GM21619 (cell line): Measurements from ENCODE around the gene SH2D1A.
"Not testable (repeated sequence)": the region's sequence is repeated elsewhere in the genome, so short reads cannot be mapped to it uniquely, and the experiment has no call there.

ENCODE experiments used
- ATAC-seq: cut with Tn5 transposase; IDR thresholded peaks from one replicate; pipeline ENCODE4 v1.9.1; 2021; ENCODE audit not compliant: unreplicated experiment

SH2D1A gene

DNA sequence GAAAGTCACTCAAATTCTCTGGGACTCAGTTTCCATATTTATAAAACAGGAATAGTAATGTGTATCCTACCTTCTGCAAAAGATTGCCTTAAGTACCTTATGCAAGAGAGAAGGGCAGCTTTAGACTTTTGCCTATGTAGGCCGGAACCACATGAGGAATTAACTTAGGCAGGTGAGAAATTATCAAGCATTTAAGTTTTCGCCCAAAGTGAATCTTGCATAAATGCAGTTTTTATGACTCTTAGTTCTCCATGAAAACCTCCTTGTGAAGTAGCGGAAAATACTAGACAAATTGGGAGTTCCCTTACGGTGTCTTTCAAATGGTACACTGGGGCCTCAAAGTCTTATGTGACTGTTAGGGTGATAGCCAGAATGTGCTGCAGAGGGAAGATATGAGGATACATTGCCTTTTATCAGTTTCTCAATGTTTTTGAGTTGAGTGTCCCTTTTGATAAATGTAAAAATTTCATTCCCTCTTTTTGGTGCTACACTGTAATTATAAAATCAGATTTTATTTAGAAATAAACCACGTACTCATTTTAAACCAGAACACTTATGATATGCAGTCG is 2.6 kb downstream of the SH2D1A start:
- no peak for ATAC-seq

DNA sequence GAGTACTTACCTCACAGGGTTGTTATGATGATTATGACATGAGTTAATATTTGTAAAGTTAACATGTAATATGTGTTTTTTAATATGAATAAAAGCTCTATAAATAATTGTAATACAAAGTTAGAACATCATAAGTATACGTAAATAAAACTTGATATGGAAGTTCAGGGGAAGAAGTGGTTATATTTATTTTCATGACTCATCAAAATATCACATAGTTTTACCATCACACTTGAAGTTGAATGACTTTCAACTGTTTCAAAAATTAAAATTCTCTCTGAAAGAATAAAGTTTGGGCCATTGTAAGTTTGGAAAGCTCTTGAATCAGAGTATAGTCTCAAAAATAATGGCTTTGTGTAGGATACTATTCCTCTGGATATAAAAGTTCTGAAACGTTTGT is 8.3 kb downstream of the SH2D1A start:
- no peak for ATAC-seq

DNA sequence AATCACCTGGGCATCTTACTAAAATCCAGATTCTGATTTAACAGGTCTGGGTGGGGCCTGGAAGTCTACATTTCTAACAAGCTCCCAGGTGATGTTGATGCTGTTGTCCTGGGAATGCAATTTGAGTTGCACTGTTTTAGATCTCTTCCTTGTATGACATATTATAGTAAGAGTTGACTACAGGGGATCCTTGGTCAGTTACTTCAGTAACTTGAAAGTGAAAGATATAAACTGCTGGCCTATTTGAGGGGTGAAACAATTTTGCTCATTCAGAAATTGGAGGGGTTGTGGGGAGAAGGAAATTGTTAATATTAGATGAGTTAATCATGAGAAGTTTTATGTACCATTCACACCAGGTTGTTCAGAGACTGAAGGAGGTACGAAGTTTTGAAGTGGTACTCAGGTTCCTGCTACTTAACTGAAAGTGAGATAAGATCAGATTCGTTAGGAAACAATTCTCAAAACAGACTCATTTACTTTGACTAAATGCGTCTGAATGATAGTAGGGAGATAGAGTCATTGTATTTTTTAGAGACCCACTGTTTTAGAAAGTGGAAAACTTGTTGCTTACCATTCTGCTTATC is 12.5 kb downstream of the SH2D1A start:
- ATAC-seq: peak; percentile 80

DNA sequence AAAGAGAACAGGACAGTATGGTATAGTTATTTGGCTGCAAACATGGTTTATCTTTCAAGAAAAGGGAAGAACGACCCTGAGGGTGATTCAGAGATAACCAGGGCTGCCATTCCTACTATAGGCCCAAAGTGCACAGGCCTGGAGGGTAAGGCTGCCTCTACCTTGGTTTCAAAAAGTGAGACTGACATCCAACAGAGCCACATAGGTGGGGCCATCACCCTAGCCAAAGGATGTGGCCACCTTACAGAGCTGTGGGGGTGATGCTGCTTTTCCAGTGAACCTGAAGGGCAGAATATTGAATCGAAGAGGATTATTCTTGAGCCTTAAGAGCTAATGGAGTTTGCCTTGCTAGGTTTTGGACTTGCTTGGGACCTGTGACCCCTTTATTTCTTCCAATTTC is 15.7 kb downstream of the SH2D1A start:
- no peak for ATAC-seq

DNA sequence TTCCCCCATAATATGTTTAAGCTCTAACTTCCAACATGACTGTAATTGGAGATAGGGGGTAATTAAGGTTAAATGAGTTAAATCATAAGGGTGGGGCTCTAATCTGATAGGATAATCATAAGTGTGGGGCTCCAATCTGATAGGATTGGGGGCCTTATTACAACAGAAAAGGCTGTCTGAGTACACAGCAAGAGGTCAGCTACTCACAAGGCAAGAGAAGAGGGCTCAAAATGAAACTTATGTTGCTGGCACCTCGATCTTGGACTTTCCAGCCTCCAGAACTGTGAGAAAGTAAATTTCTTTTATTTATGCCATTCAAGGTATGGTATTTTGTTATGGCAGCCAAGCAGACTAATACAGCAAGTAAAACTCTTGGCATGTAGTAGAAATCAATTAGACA is 16.4 kb downstream of the SH2D1A start:
- no peak for ATAC-seq

DNA sequence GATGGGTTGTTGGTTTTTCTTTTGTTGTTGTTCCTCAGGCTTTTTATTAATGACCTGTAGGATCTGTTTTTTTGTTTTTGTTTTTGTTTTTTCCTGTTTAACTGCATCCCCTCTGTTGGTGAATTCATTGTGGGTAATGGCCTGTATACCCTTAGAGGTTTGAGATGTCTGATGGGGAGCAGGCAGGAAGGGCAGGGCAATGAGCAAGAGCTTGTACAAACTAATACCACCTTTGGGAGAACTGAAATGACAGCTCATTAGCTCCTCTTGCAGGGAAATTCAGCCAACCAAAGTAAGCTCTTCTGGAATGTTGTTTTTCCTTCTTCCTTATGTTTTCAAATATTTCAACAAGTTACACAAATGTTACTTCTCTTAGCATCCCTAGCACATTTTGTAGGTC is 23.4 kb downstream of the SH2D1A start:
- ATAC-seq: no peak

DNA sequence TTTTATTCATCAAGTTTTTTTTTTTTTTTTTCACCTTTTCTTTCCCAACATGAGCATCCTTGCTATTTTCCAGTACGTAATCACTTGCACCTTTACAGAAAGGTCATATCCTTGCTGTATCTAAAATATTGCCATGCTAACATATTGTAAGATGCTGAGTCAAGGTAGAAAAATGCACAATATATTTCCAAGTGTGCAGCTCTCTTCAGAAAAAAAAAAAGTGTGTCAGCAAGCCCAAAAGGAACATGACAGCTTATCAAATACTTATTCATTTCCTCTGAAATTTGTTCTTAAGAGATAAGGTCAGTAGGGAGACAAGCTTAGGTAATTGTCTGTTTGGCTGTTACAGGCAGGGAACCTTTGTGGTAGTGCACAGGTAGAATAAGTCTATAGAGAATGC is 27.0 kb downstream of the SH2D1A start:
- no peak for ATAC-seq

DNA sequence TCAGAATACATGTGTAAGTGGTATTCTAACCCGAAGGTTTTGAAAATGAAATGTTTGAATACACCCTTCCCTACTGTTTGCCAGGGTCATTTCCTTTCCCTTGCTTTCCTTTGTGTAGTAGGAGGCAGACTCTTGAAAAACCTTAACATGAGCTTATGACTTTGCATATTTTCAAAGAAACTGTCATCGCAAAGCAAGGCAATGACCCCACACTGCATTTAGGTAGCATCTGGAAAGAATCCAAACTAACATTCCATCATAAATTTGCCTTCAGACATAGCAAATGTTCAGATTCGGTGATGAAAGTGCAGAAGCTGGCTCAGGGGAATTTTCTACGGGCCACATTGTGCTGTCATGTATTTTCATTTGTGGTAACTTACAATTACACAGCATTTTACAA is 32.3 kb downstream of the SH2D1A start:
- ATAC-seq: no peak

DNA sequence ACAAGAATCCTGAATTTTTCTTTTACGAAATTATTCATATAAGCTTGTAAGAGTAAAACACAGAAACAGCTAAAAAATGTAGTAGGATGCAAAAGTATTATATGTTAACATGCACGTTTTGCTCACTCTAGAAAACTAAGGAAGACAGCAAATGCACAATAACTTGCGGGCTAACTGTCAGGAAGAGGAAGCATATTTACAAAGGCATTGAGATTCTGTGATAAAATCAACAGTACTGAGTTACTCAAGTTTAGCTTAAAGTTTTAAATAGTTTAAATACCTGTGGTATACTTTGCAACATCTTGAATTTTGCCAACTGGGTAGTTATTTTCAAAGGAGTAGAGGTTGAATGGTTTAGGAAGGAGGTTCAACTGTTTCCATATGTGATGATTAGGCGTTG is 37.0 kb downstream of the SH2D1A start:
- ATAC-seq: no peak

DNA sequence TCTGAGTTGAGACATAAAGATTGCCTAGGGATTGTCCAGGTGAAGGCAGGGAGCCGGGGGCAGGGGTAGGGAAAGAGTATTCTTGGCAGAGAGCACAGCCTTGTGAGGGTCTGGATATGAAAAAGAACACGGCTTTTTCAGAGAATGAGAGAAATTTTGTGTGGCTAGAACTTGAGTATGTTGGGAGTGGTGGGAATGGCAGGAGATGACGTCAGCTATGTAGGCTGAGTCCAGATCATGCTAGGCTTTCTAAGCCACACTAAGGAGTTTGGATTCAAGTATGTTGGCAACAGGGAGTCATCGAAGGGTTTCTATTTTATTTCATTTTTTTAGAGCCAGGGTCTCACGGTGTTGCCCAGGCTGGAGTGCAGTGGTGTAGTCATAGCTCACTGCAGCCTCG is 40.0 kb downstream of the SH2D1A start:
- ATAC-seq: no peak

DNA sequence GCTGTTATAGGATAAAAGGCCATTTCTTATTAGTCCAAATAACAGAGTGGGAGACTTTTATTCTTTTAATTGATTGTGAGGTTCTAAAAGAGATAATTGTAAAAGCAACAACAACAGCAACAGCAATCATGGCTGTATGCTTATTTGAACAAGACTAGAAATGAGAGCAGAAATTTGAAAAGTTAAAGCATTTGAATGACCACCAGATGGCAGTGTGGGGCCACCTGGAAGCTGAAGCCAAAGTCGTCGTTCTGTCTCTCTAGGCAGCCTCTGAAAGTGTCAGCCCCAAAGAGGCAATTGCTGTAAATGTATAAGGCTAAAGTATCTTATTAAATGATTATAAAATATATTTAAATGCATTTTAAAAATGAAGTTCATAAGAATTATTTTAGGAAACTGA is 42.2 kb downstream of the SH2D1A start:
- ATAC-seq: peak; percentile 59

DNA sequence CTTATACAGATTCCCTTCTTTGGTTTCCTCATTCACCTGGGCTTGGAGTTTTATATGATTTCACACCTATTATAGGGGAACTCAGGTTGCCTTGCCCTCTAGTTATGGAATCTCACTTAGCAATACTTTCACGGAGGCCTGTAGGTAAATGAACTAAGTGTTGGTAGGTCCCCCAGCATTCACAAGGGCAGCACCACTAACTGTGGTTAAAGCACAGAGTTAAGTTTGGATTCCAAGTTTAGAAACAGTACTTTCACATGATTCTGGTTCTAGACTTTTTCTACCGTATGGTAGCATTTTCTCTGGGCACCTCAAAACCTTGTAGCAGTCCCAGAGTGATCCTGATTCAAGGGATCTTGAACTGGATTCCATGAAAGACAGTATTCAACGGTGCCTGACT is 46.4 kb downstream of the SH2D1A start:
- peak; percentile 32 for ATAC-seq

DNA sequence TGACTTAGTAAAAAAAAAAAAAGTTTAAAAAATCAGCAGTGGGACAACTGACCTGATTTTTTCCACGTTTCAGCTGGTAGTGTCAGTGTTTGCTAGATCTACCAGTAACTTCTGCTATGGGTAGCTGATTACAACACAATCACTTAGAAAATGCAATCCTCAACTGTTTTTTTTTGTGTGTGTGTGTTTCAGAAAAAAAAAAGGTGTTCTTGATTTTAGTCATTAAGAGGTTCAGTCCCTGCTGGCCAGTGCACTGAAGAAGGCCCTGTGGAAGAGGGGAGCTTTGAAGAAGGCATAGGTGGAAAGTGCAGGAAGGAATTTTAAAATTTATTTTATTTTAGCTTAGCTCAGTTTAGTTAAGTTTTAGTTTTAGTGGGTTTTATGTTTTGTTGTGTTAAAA is 46.9 kb downstream of the SH2D1A start:
- no peak for ATAC-seq

DNA sequence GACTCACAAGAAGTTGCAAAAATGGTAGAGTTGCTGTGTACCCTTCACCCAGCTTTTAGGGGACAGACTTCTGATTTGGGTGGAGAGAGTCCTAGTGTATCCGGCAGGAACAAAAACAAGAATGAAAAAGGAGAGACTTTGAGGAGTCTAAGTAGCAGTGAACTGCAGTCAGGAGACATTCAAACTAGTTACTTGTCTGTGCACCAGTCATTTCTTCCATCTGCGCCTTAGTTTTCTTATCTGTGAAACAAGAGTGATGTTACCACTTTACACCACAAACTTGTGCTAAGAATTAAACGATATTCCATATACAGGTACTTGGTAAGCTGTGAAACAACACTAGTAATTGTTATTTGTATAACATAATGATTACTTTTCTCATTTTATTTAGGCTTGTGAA is 47.3 kb downstream of the SH2D1A start:
- no peak for ATAC-seq

DNA sequence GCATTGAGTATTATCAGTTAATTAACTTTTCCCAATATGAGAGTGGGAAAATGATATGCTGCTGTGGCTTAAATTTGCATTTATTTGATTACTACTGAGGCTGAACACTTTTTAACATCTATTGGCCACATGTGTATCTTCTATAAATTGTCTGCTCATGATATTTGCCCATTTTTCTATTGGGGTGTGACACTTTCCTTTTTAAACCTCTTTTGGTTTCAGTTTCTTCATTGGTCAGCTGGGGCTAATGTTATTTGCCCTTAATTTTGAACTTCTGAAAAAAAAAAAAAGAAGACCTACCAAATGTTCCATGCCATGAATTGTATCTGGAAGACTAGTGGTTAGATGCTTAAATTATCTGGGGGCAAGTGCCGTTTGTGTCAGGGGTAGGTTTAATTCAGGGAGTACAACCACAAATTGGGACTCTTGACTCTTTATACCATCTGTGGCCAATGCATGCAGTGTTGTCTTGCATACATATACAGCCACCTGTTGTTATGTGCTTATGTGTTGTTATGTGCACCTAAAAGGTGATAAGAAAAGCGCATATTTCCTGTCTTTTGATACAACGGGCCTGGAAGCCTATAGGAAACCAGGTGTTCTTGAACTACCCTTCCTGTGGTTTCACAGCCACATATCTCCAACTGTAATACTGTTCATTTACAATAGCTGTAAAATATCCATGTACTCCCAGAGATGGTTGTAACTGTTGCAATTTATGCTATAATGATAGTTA is 49.0 kb downstream of the SH2D1A start:
- ATAC-seq: peak; percentile 67

DNA sequence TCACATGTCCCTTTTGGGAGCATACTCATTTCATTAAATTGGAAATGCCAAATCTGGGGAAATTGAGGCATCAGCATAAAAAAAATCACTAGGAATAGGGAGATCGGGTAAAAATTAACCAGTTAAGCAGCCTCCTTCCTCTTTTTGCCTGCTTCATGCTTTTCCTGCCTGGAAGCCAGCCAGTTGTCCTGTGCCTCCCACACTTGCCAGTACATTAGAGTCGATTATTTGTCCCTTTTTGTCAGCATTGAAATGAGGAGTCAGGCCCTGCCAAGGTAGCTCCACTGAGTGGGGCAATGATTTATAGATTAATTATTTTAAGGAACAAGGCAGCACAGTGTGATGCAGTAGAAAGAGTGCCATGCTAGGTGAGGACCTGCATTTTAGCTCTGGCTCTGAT is 55.3 kb downstream of the SH2D1A start:
- no peak for ATAC-seq

DNA sequence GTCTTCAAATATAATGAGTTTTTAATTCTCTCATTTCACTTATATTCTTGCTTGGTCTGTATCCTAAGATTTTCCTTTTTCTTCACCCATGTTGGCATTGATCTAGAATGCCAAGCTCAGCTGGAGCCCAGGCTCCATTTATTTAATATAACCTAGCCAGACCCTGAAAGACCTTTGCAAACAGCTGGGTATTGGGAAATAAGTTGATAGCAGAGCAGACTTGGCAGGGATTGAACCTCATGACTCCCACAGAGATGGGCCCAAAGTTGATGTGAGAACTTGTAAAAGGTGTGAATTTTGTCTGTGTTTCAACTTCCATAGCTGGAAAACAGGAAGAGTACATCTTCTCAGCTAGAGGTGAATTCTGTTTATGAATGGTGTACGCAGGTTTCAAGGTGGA is 59.5 kb downstream of the SH2D1A start:
- no peak for ATAC-seq

DNA sequence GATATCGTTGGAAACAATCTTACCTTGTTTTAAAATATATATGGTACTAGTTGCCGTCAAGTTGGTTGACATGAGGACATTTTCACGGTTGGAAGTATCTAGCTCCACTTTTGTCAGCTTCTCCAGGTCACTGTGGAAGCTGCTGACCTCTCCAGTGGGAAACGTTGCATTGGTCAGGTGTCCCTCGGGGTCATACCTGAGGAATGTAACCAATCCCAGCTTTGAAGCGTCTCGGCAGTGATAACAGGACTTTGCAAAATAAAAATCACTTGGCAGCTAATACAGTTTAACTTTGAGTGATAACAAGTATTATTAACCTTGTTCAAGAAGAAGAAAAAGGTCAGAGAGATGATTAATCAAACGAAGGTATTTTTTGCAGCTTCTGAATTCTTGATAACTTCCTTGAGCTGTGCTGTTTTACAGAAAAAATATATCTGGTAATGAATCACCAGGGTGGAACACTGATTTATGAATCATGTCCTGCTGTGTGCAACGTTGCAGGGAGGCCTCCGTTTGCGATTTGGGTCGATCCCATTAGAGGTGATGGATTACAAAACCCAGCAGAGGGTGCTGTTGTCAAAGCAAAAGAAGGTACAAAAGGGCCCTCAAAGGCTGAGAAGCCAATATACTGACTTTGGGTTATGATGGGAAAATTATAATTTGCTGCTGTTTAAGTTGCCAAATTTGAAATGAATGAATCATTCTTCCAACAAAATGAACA is 60.1 kb downstream of the SH2D1A start:
- peak; percentile 98 for ATAC-seq

DNA sequence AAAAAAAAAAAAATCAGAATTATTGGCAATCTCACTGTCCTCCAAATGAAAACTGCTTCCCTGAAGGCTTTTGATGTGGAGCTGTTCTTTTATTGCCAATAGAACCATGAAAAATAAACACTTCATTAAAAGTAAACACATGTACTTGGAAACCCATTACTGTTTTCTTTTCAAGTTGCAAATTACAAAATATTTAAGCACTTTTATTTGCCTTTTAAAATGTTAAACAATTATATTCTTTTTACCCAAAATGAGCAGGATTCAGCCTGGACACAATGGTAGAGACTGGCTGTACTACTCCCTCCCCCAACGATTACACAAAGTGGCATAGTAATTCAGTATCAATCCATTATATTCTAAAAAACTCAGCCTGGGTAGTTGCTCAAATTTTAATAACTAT is 60.9 kb downstream of the SH2D1A start:
- ATAC-seq: no peak

DNA sequence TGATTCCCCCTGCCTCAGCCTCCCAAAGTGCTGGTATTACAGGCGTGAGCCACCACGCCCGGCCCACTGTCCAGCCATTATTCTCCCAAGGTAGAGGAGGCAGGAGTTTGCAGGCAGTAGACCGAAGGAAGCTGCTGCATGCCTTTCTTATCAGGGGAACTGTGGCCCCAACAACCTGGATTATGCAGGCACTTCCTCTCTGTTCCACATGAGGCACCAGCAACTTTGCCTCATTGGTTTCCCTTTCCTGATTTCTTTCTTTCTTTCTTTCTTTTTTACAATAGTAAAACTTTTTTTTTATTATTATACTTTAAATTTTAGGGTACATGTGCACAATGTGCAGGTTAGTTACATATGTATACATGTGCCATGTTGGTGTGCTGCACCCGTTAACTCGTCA is 62.0 kb downstream of the SH2D1A start:
- ATAC-seq: not testable (repeated sequence)

DNA sequence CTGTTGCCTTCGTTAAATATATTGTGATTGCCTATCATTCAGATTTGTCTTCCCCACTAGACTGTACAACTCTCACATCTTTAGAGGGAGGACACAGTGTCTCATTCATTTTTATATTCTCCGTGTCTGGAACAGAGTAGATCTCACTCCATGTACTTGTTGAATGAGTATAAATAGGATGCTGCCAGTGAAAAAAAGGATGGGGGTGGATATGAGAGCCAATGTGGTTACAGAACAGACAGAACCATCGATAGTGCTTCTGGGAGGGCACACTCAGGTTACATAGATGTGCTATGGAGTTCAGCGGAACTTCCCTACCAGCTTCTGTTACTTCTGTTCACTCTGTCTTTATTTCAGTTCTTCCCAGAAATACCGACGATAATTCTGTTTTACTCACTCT is 66.9 kb downstream of the SH2D1A start:
- ATAC-seq: no peak

DNA sequence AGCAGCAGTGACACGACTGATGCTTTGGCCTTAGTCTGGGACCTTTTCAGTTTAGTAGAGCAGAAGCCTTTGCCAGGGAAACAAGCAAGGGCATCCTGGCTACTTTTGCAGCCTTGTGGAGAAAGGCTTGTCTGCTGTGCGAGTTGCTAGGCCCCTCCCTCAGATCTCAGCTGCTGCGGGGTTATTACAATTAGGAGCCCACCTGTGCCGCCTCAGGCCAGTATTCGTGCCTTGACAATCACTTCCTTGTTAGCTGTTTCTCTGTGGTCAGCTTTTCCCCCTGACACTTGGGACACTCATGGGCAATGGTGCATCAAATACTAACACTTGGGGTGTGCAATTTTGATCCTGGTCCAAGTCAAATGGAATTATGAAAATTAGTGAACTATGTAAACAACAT is 67.9 kb downstream of the SH2D1A start:
- no peak for ATAC-seq
